Ishikawa (cell line): ENCODE measurements around the gene ANAPC2.

Source experiments
- CEBPB ChIP-seq: IDR thresholded peaks from 2 replicates; pipeline ENCODE4 v1.6.1; 2012
- CREB1 ChIP-seq: IDR thresholded peaks from 2 replicates; pipeline ENCODE4 v1.6.1; 2012; ENCODE audit warnings: low read depth
- EGR1 ChIP-seq: IDR thresholded peaks from 2 replicates; pipeline ENCODE4 v1.6.1; 2012
- EP300 ChIP-seq: IDR thresholded peaks from 2 replicates; pipeline ENCODE4 v1.6.1; 2012; ENCODE audit warnings: borderline replicate concordance
- FOXM1 ChIP-seq: IDR thresholded peaks from 2 replicates; pipeline ENCODE4 v1.6.1; 2012; ENCODE audit warnings: low read depth, borderline replicate concordance
- NFIC ChIP-seq: IDR thresholded peaks from 2 replicates; pipeline ENCODE4 v1.6.1; 2012
- RAD21 ChIP-seq: IDR thresholded peaks from 2 replicates; pipeline ENCODE4 v1.6.1; 2012; ENCODE audit warnings: low read depth
- TAF1 ChIP-seq: IDR thresholded peaks from 2 replicates; pipeline ENCODE4 v1.6.1; 2012; ENCODE audit warnings: low read depth, mild to moderate bottlenecking
- TCF12 ChIP-seq: IDR thresholded peaks from 2 replicates; pipeline ENCODE4 v1.6.1; 2012; ENCODE audit warnings: low read depth
- TEAD4 ChIP-seq: IDR thresholded peaks from 2 replicates; pipeline ENCODE4 v1.6.1; 2012
- YY1 ChIP-seq: IDR thresholded peaks from 2 replicates; pipeline ENCODE4 v1.6.1; 2012; ENCODE audit warnings: low read depth
- ZBTB7A ChIP-seq: IDR thresholded peaks from 2 replicates; pipeline ENCODE4 v1.6.1; 2012; ENCODE audit warnings: low read depth
- TF ChIP-seq, protein P1 (sequence below): IDR thresholded peaks from 2 replicates; pipeline ENCODE4 v1.6.1; 2012
- TF ChIP-seq, protein P2 (sequence below): IDR thresholded peaks from 2 replicates; pipeline ENCODE4 v1.6.1; 2012
- TF ChIP-seq, protein P3 (sequence below): IDR thresholded peaks from 2 replicates; pipeline ENCODE4 v1.6.1; 2012; ENCODE audit warnings: low read depth, mild to moderate bottlenecking

Gene ANAPC2

DNA sequence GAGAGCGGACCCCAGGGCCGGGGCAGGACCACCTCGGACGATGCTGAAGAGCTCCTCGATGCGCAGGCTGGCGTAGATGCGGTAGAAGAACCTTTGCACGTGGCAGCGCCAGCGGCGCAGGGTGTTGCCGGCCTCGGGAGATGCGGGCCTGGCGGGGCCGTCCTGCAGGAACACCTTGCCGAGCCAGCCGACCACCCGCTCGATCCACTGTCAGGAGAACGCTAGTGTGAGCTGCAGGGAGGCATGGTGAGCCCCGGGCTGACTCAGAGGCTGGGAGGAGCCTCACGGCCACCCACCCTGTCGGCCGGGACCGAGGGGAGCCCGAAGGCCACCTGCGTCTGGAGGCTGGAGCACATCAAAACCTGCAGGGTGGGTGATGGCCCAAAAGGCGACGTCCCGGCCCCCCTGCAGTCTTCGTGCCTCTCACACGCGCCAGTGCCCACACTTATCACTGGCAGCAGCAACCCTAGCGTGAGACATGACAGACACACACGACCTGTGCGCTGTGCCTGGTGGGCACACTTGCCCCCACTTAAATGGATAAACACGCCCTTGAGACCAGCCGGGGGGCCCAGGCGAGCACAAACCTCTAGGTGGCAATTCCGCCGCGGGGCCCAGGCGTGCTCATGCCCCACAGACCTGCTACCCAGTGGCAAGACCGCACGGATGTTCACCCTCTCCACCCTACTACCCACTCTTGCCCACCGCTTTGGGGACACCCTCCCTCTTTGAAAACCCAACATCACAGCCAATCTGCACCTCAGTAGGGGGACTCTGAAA lies 3.3 kb downstream of the ANAPC2 start:
- TF ChIP-seq FOXM1 (no peak), CEBPB (no peak), RAD21 (no peak)

DNA sequence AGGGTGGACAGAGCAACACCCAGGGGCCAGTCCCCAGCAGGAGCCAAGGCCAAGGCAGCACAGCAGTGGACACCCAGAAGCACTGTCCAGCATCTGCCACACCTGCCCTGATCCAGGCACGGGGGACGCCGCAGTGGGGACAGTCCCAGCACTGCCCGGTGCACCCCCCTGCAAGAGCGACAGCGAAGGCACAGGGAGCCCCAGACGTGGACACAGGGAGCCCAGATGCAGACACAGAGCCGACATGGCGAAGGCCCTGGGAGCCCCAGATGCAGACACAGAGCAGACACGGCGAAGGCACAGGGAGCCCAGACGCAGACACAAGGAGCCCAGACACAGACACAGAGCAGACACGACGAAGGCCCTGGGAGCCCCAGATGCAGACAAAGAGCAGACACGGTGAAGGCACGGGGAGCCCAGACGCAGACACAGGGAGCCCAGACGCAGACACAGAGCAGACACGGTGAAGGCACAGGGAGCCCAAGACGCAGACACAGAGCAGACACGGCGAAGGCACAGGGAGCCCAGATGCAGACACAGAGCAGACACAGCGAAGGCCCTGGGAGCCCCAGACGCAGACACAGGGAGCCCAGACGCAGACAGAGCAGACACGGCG lies 4.3 kb downstream of the ANAPC2 start:
- no peak for TF ChIP-seq TAF1
- TF ChIP-seq, protein P1, sequence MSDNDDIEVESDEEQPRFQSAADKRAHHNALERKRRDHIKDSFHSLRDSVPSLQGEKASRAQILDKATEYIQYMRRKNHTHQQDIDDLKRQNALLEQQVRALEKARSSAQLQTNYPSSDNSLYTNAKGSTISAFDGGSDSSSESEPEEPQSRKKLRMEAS: no peak
- TF ChIP-seq, protein P2, sequence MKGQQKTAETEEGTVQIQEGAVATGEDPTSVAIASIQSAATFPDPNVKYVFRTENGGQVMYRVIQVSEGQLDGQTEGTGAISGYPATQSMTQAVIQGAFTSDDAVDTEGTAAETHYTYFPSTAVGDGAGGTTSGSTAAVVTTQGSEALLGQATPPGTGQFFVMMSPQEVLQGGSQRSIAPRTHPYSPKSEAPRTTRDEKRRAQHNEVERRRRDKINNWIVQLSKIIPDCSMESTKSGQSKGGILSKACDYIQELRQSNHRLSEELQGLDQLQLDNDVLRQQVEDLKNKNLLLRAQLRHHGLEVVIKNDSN: no peak
- no peak for TF ChIP-seq ZBTB7A
- TF ChIP-seq FOXM1: no peak
- no peak for TF ChIP-seq TEAD4
- TF ChIP-seq, protein P3, sequence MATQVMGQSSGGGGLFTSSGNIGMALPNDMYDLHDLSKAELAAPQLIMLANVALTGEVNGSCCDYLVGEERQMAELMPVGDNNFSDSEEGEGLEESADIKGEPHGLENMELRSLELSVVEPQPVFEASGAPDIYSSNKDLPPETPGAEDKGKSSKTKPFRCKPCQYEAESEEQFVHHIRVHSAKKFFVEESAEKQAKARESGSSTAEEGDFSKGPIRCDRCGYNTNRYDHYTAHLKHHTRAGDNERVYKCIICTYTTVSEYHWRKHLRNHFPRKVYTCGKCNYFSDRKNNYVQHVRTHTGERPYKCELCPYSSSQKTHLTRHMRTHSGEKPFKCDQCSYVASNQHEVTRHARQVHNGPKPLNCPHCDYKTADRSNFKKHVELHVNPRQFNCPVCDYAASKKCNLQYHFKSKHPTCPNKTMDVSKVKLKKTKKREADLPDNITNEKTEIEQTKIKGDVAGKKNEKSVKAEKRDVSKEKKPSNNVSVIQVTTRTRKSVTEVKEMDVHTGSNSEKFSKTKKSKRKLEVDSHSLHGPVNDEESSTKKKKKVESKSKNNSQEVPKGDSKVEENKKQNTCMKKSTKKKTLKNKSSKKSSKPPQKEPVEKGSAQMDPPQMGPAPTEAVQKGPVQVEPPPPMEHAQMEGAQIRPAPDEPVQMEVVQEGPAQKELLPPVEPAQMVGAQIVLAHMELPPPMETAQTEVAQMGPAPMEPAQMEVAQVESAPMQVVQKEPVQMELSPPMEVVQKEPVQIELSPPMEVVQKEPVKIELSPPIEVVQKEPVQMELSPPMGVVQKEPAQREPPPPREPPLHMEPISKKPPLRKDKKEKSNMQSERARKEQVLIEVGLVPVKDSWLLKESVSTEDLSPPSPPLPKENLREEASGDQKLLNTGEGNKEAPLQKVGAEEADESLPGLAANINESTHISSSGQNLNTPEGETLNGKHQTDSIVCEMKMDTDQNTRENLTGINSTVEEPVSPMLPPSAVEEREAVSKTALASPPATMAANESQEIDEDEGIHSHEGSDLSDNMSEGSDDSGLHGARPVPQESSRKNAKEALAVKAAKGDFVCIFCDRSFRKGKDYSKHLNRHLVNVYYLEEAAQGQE: no peak
- TF ChIP-seq CREB1: no peak
- no peak for TF ChIP-seq TCF12
- no peak for TF ChIP-seq NFIC
- TF ChIP-seq CEBPB: no peak
- no peak for TF ChIP-seq RAD21
- TF ChIP-seq YY1: no peak
- no peak for TF ChIP-seq EGR1

DNA sequence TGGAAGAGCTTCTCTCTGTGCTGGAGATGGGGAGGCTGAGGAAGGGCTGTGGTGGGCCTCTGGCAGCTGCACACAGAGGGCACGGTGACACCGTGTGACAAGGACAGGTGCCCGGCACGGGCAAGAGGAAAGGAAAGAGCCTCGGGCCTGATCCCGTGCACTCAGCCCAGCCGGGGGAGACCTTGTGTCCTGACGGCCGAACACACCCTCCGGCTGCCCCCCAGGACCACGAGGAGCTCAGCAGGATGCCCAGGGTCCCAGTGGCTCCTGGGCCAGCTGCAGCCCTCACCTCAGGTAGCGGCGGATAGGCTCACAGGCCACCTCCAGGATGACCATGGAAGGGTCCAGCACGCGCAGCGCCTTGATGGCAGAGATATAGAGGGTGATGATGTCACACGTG lies 5.5 kb downstream of the ANAPC2 start:
- TF ChIP-seq CREB1 (no peak), RAD21 (no peak), CEBPB (no peak)

DNA sequence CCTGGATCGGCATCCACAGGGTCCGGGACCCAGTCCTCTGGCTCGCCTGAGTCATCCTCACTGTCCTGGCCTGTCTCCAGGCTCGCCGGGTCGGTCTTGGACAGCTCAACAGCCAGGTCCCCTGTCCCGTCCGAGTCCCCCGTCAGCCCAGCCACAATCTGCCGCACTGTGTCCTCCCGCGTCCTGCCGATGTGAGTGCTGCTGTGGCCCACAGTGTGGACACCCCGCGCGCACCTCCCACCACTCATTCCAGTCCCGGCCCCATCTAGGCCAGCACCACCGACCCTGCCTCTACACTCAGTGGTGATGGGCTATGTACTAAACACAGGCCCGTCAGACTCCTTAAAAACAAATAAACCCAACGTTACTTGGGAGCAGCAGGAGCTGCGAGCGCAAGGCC lies 6.7 kb downstream of the ANAPC2 start:
- no peak for TF ChIP-seq CEBPB
- no peak for TF ChIP-seq YY1
- TF ChIP-seq FOXM1: no peak
- TF ChIP-seq TAF1: no peak
- TF ChIP-seq, protein P2: no peak
- no peak for TF ChIP-seq TEAD4
- no peak for TF ChIP-seq RAD21
- TF ChIP-seq EP300: no peak

DNA sequence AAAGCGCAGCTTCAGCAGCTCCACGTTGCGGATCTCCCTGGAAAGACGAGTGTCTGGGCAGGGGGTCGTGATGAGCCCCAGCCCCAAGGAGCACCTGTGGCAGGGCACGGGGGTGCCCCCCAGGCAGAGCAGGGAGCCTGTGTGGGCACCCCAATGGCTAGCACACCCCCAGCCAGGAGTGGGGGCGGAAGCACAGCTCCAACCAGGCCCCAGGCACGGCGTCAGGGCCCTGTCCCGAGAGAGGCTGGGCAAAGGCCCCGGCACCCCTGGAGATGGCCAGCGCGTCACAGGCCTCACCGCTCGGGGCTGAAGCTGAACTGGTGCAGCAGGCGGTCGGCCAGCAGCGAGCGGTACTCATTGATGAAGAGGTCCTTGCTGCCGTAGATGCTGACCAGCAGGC lies 7.9 kb downstream of the ANAPC2 start:
- TF ChIP-seq EP300 (no peak), ZBTB7A (no peak), NFIC (no peak), CEBPB (no peak), YY1 (no peak), TAF1 (no peak), EGR1 (no peak), TCF12 (no peak), CREB1 (no peak), TEAD4 (no peak)
- TF ChIP-seq, protein P1: no peak
- TF ChIP-seq, protein P2: no peak
- TF ChIP-seq, protein P3: no peak
